ENCODE data around the gene BANK1.

DNA sequence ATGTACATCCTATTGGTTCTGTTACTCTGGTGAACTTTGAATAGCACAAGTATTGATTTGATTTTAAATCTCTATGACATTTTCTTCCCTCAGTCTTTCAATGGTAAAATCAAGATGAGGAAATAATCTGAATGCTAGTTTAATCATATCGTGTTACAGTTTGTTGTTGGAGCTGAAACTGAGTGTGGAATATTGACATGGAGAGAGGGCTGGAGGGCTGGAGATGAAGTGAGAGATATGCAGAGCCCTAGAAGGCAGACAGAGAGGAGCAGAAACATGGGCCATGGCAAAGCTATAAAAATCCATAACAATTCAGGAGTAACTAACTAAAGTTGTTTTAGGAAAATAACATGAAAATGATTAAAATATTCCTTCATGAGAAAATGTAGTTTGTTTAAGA, 141.1 kb downstream of the BANK1 start:
- TF ChIP-seq, protein P1, sequence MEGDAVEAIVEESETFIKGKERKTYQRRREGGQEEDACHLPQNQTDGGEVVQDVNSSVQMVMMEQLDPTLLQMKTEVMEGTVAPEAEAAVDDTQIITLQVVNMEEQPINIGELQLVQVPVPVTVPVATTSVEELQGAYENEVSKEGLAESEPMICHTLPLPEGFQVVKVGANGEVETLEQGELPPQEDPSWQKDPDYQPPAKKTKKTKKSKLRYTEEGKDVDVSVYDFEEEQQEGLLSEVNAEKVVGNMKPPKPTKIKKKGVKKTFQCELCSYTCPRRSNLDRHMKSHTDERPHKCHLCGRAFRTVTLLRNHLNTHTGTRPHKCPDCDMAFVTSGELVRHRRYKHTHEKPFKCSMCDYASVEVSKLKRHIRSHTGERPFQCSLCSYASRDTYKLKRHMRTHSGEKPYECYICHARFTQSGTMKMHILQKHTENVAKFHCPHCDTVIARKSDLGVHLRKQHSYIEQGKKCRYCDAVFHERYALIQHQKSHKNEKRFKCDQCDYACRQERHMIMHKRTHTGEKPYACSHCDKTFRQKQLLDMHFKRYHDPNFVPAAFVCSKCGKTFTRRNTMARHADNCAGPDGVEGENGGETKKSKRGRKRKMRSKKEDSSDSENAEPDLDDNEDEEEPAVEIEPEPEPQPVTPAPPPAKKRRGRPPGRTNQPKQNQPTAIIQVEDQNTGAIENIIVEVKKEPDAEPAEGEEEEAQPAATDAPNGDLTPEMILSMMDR (IDR thresholded peaks at IDR 0.05) = no peak
- no peak for TF ChIP-seq POLR2A (IDR thresholded peaks at IDR 0.05)
- TF ChIP-seq POLR2AphosphoS5 (IDR thresholded peaks at IDR 0.05; ENCODE audit: insufficient read depth in 1 of 2, low read depth in 1 of 2) = no peak

Data from vagina (tissue), 2 donors.